IMR-90 (cell line): ENCODE results near the gene ANAPC5. TPM values are rescaled to one million over a fixed set of nuclear protein-coding genes. Genes with fewer than 3 reads are reported as not detected.

Source experiments
- ATAC-seq: fragments of 200-7000 bp; cut with Tn5 transposase; 2 replicates; pipeline ENCODE4 v1.9.1; 2020; ENCODE audit warnings: low read depth, mild to moderate bottlenecking, moderate library complexity
- BruUV-seq: library from RNA; stranded (reverse); fragments of 400-500 nt; replicated peaks from 2 replicates; lab custom pipeline; 2021; lab: Mats Ljungman, UMichigan
- CTCF ChIA-PET: fragments of 300-600 bp; formaldehyde crosslinking; extraction: SDS; loops from one replicate; lab custom pipeline; 2021; ENCODE audit warnings: antibody characterized with exemption; lab: Yijun Ruan, JAX
- POLR2A ChIA-PET: fragments of 300-600 bp; sonication (Branson Sonifier 250); formaldehyde crosslinking; loops from one replicate; lab custom pipeline; 2022; ENCODE audit warnings: antibody characterized with exemption; ENCODE audit not compliant: unreplicated experiment; lab: Charles Lee
- DNase-seq: peaks from one replicate; pipeline ENCODE4 v3.0.0; 2013
- H2AFZ ChIP-seq: replicated peaks from 2 replicates; pipeline ENCODE3; 2013; ENCODE audit warnings: low read length, mild to moderate bottlenecking; ENCODE audit not compliant: poor library complexity
- H2AK5ac ChIP-seq: 2 replicates; pipeline ENCODE4 v1.6.1; 2013; ENCODE audit warnings: low read depth, low read length, inconsistent platforms
- H2AK9ac ChIP-seq: replicated peaks from 2 replicates; pipeline ENCODE3; 2013; ENCODE audit warnings: mild to moderate bottlenecking, low read depth, low read length, moderate library complexity; ENCODE audit not compliant: poor library complexity
- H2BK120ac ChIP-seq: 2 replicates; pipeline ENCODE4 v1.6.1; 2013; ENCODE audit warnings: low read depth, low read length, inconsistent platforms
- H2BK15ac ChIP-seq: 3 replicates; pipeline ENCODE4 v1.6.1; 2013; ENCODE audit warnings: low read depth, low read length, inconsistent platforms
- H2BK20ac ChIP-seq: 2 replicates; pipeline ENCODE4 v1.6.1; 2013; ENCODE audit warnings: low read depth, mild to moderate bottlenecking, inconsistent platforms, low read length, moderate library complexity
- H2BK5ac ChIP-seq: 2 replicates; pipeline ENCODE4 v1.6.1; 2013; ENCODE audit warnings: mild to moderate bottlenecking, low read depth, low read length, inconsistent platforms; ENCODE audit not compliant: poor library complexity, severe bottlenecking
- H3K14ac ChIP-seq: replicated peaks from 2 replicates; pipeline ENCODE4 v1.6.1; 2013; ENCODE audit warnings: low read depth, low read length, inconsistent platforms
- H3K18ac ChIP-seq: 2 replicates; pipeline ENCODE4 v1.6.1; 2013; ENCODE audit warnings: low read depth, low read length, control low read depth
- H3K23ac ChIP-seq: 2 replicates; pipeline ENCODE4 v1.6.1; 2013; ENCODE audit warnings: low read depth, low read length, inconsistent platforms
- H3K27ac ChIP-seq: 2 replicates; pipeline ENCODE4 v1.5.1; 2013; ENCODE audit warnings: mild to moderate bottlenecking, control low read depth, low read length; ENCODE audit not compliant: insufficient read depth
- H3K27me3 ChIP-seq: 2 replicates; pipeline ENCODE4 v1.6.1; 2013; ENCODE audit warnings: low read length; ENCODE audit not compliant: control insufficient read depth, insufficient read depth
- H3K36me3 ChIP-seq: 2 replicates; pipeline ENCODE4 v1.6.1; 2013; ENCODE audit warnings: low read length, mixed read lengths; ENCODE audit not compliant: control insufficient read depth, insufficient read depth
- H3K4ac ChIP-seq: 2 replicates; pipeline ENCODE4 v1.6.1; 2013; ENCODE audit warnings: low read depth, low read length, inconsistent platforms
- H3K4me1 ChIP-seq: 2 replicates; pipeline ENCODE4 v1.6.1; 2013; ENCODE audit warnings: low read length, mixed read lengths; ENCODE audit not compliant: control insufficient read depth, insufficient read depth
- H3K4me2 ChIP-seq: 2 replicates; pipeline ENCODE4 v1.6.1; 2013; ENCODE audit warnings: low read depth, mild to moderate bottlenecking, control low read depth, low read length, moderate library complexity
- H3K4me3 ChIP-seq: 2 replicates; pipeline ENCODE4 v1.5.1; 2013; ENCODE audit warnings: low read depth, mild to moderate bottlenecking, control low read depth, low read length, moderate library complexity; ENCODE audit not compliant: insufficient read depth
- H3K56ac ChIP-seq: 2 replicates; pipeline ENCODE4 v1.6.1; 2013; ENCODE audit warnings: low read length, inconsistent platforms; ENCODE audit not compliant: insufficient read depth; ENCODE audit errors: extremely low read depth
- H3K79me1 ChIP-seq, 2 experiments: 2 replicates each; pipeline ENCODE4 v1.6.1; 2013; ENCODE audit warnings: low read length in 2 of 2, inconsistent platforms in 1 of 2, low read depth in 1 of 2
- H3K9ac ChIP-seq: 2 replicates; pipeline ENCODE4 v1.6.1; 2013; ENCODE audit warnings: low read depth, low read length, control low read depth
- H3K9me1 ChIP-seq: 2 replicates; pipeline ENCODE4 v1.6.1; 2013; ENCODE audit warnings: low read length, inconsistent platforms; ENCODE audit not compliant: insufficient read depth
- H3K9me3 ChIP-seq: 2 replicates; pipeline ENCODE4 v1.6.1; 2013; ENCODE audit warnings: low read length; ENCODE audit not compliant: control insufficient read depth, insufficient read depth
- H4K20me1 ChIP-seq: 2 replicates; pipeline ENCODE4 v1.6.1; 2013; ENCODE audit warnings: low read length, inconsistent platforms; ENCODE audit not compliant: insufficient read depth
- H4K5ac ChIP-seq: 2 replicates; pipeline ENCODE4 v1.6.1; 2013; ENCODE audit warnings: mild to moderate bottlenecking, low read depth, low read length, control low read depth
- H4K8ac ChIP-seq, 2 experiments: 2 replicates each; pipeline ENCODE4 v1.6.1; 2013; ENCODE audit warnings: low read depth in 2 of 2, low read length in 2 of 2, control low read depth in 1 of 2, inconsistent platforms in 1 of 2
- H4K91ac ChIP-seq: 2 replicates; pipeline ENCODE4 v1.6.1; 2013; ENCODE audit warnings: low read depth, low read length, inconsistent platforms; ENCODE audit not compliant: insufficient read depth
- BHLHE40 ChIP-seq: fragments of 150-350 bp; IDR thresholded peaks from 2 replicates; pipeline ENCODE4 v1.6.1; 2016; ENCODE audit warnings: mild to moderate bottlenecking, low read depth, low read length
- CEBPB ChIP-seq: IDR thresholded peaks from 2 replicates; pipeline ENCODE4 v1.6.1; 2012; ENCODE audit warnings: low read depth, low read length, improper control_type of control experiment
- CHD1 ChIP-seq: IDR thresholded peaks from 2 replicates; pipeline ENCODE4 v1.6.1; 2012; ENCODE audit warnings: low read depth, low read length, improper control_type of control experiment
- CTCF ChIP-seq: conservative IDR thresholded peaks from 2 replicates; pipeline ENCODE4 v1.5.1; 2012; ENCODE audit warnings: mild to moderate bottlenecking, low read depth, low read length, improper control_type of control experiment
- ELK1 ChIP-seq: fragments of 150-350 bp; IDR thresholded peaks from 2 replicates; pipeline ENCODE4 v1.6.1; 2016; ENCODE audit warnings: low read depth, mild to moderate bottlenecking, low read length, moderate library complexity, borderline replicate concordance
- FOS ChIP-seq: fragments of 150-350 bp; IDR thresholded peaks from 2 replicates; pipeline ENCODE4 v1.6.1; 2016; ENCODE audit warnings: low read depth, low read length
- MAFK ChIP-seq: IDR thresholded peaks from 2 replicates; pipeline ENCODE4 v1.6.1; 2012; ENCODE audit warnings: low read depth, low read length, improper control_type of control experiment
- MAZ ChIP-seq: IDR thresholded peaks from 2 replicates; pipeline ENCODE4 v1.6.1; 2012; ENCODE audit warnings: low read depth, mild to moderate bottlenecking, low read length, improper control_type of control experiment, moderate library complexity, borderline replicate concordance
- MXI1 ChIP-seq: IDR thresholded peaks from 2 replicates; pipeline ENCODE4 v1.6.1; 2012; ENCODE audit warnings: low read depth, mild to moderate bottlenecking, low read length, moderate library complexity, borderline replicate concordance
- NFE2L2 ChIP-seq: fragments of 150-350 bp; IDR thresholded peaks from 2 replicates; pipeline ENCODE4 v1.6.1; 2016; ENCODE audit warnings: low read depth, mild to moderate bottlenecking, low read length
- POLR2A ChIP-seq: IDR thresholded peaks from 2 replicates; pipeline ENCODE4 v1.6.1; 2012; ENCODE audit warnings: mild to moderate bottlenecking, low read depth, low read length
- RAD21 ChIP-seq: IDR thresholded peaks from 2 replicates; pipeline ENCODE4 v1.6.1; 2012; ENCODE audit warnings: low read length, improper control_type of control experiment
- RCOR1 ChIP-seq: IDR thresholded peaks from 2 replicates; pipeline ENCODE4 v1.6.1; 2012; ENCODE audit warnings: mild to moderate bottlenecking, low read length, improper control_type of control experiment; ENCODE audit not compliant: insufficient replicate concordance
- RFX5 ChIP-seq: IDR thresholded peaks from 2 replicates; pipeline ENCODE4 v1.8.0; 2012; ENCODE audit warnings: low read depth, mild to moderate bottlenecking, low read length, moderate library complexity
- SMC3 ChIP-seq: fragments of 150-350 bp; IDR thresholded peaks from 2 replicates; pipeline ENCODE4 v1.6.1; 2016; ENCODE audit warnings: low read depth, mild to moderate bottlenecking, antibody characterized with exemption, low read length, moderate library complexity
- USF2 ChIP-seq: fragments of 150-350 bp; IDR thresholded peaks from 2 replicates; pipeline ENCODE4 v1.6.1; 2017; ENCODE audit warnings: mild to moderate bottlenecking, antibody characterized with exemption, low read length, low read depth
- WGBS, 2 experiments: methylation state at CpG; one replicate each; pipeline versions ENCODE4 v1.1.5 to v1.1.7; 2013; ENCODE audit warnings: missing lambda C conversion rate in 2 of 2; ENCODE audit not compliant: insufficient read length in 1 of 2; ENCODE audit errors: extremely low coverage in 2 of 2; 5-methylcytosine and 5-hydroxymethylcytosine counted together
- dilution Hi-C: fragments of 300-500 bp; cut with HindIII; formaldehyde crosslinking; loops from one replicate; pipeline ENCODE4 v1.14.3; 2018; ENCODE audit warnings: low sequenced_read_pairs; ENCODE audit not compliant: unreplicated experiment
- in situ Hi-C: fragments of 300-500 bp; cut with MboI; formaldehyde crosslinking; loops from 3 replicates; pipeline ENCODE4 v1.14.3; 2019; ENCODE audit warnings: low sequenced_read_pairs, inconsistent platforms, mixed read lengths
- intact Hi-C: fragments of 100-400 bp; cut with micrococcal nuclease; formaldehyde crosslinking; loops from 2 replicates; pipeline ENCODE4 v1.10.0; 2022
- polyA plus RNA-seq, 3 experiments: library from polyadenylated mRNA; depleted of rRNA; stranded (reverse); fragments of >200 nt; gene quantifications; 2 replicates each; pipeline ENCODE4 v1.2.3, GENCODE V29; 2012; ENCODE audit warnings: low replicate concordance in 1 of 3
- total RNA-seq: library from RNA; depleted of rRNA; stranded (reverse); fragments of >200 nt; gene quantifications from 2 replicates; pipeline ENCODE4 v1.2.3, GENCODE V29; 2012

Gene ANAPC5
- total and polyA plus RNA-seq, 2 of the 4 experiments (the other 2 are of a cell fraction): 157 to 211 TPM

GRCh38 chr12:121285856-121286255 lies 66.4 kb downstream of the ANAPC5 start:
- Histone ChIP-seq H3K56ac (no peak overlapping the region), H2AK9ac (no peak overlapping the region), H3K9me3 (no peaks in the 10 kb centered on the region), H2BK20ac (no peak overlapping the region), H4K91ac (no peak overlapping the region), H3K18ac (no peak overlapping the region), H4K8ac (no peak overlapping the region), H4K20me1 (peaks cover 33% of the 10 kb centered on the region), H3K14ac (no peak overlapping the region), H3K36me3 (peaks cover 4% of the 10 kb centered on the region), H2BK120ac (no peak overlapping the region), H3K9me1 (peaks cover 8% of the 10 kb centered on the region), H3K27ac (no peak overlapping the region), H3K4me3 (no peak overlapping the region), H3K27me3 (no peaks in the 10 kb centered on the region), H2BK5ac (no peak overlapping the region), H2BK15ac (no peak overlapping the region), H2AK5ac (no peak overlapping the region), H4K5ac (no peak overlapping the region), H2AFZ (no peak overlapping the region), H3K4ac (no peak overlapping the region), H3K9ac (no peak overlapping the region), H3K23ac (no peak overlapping the region), H3K79me1 (peaks cover 26 to 74% of the 10 kb centered on the region in 2 experiments), H3K4me2 (no peak overlapping the region), H3K4me1 (peaks cover 10% of the 10 kb centered on the region; the same call in 1 of the 2 replicates)
- ChIA-PET CTCF (no interaction called here), POLR2A (interaction anchor here (1.0 kb wide), 1 partner anchor 12 kb away, joined by 4 read pairs; no protein-coding TSS in a partner anchor)
- intact Hi-C loops (no loop called here), dilution Hi-C loops (no loop called here), in situ Hi-C loops (no loop called here)
- TF ChIP-seq CHD1 (no peak), POLR2A (no peak), SMC3 (no peak), RFX5 (no peak), BHLHE40 (no peak), NFE2L2 (no peak), MXI1 (no peak), RCOR1 (no peak), MAFK (no peak), CTCF (no peak), MAZ (no peak), ELK1 (no peak), USF2 (no peak), FOS (no peak), CEBPB (no peak), RAD21 (no peak)
- BruUV-seq: no TSS peak
- WGBS, 2 experiments: no CpG with 5 or more reads among the region's 1 CpG
- DNase-seq (no peak), ATAC-seq (no peak)
